OCI-LY7 (cell line): ENCODE measurements around the gene PACSIN2. TPM values are rescaled to one million over a fixed set of nuclear protein-coding genes. Genes with fewer than 3 reads are reported as not detected.

Experiments used
- BruUV-seq: library from RNA; stranded (reverse); fragments of 400-500 nt; replicated peaks from 2 replicates; lab custom pipeline; 2021; lab: Mats Ljungman, UMichigan
- CTCF ChIA-PET: fragments of 300-600 bp; sonication (Branson Sonifier 250); formaldehyde crosslinking; loops from one replicate; lab custom pipeline; 2022; ENCODE audit warnings: antibody characterized with exemption; ENCODE audit not compliant: unreplicated experiment; lab: Charles Lee
- POLR2A ChIA-PET: fragments of 300-600 bp; sonication (Branson Sonifier 250); formaldehyde crosslinking; loops from one replicate; lab custom pipeline; 2022; ENCODE audit warnings: antibody characterized with exemption; lab: Charles Lee
- DNase-seq: peaks from one replicate; pipeline ENCODE4 v3.0.0-alpha.2; 2015; ENCODE audit warnings: low spot score
- H2AFZ ChIP-seq: fragments of 200-600 bp; sonication (generic), shearing (Covaris generic); 2 replicates; pipeline ENCODE4 v1.6.1; 2014; ENCODE audit warnings: mild to moderate bottlenecking, antibody characterized with exemption, low read length, moderate library complexity
- H3K27ac ChIP-seq: fragments of 200-600 bp; sonication (generic); 2 replicates; pipeline ENCODE4 v1.5.1; 2014; ENCODE audit warnings: mixed run types, low read depth, mild to moderate bottlenecking, moderate library complexity, low read length, inconsistent platforms; ENCODE audit not compliant: poor library complexity, severe bottlenecking
- H3K36me3 ChIP-seq: fragments of 200-600 bp; sonication (generic); 2 replicates; pipeline ENCODE4 v1.6.1; 2014; ENCODE audit warnings: mild to moderate bottlenecking, antibody characterized with exemption, low read length, moderate library complexity, mixed read lengths; ENCODE audit not compliant: insufficient read depth
- H3K4me1 ChIP-seq: fragments of 200-600 bp; sonication (generic); 2 replicates; pipeline ENCODE4 v1.5.1; 2014; ENCODE audit warnings: mild to moderate bottlenecking, low read length; ENCODE audit not compliant: insufficient read depth, poor library complexity, severe bottlenecking
- H3K4me2 ChIP-seq: fragments of 200-600 bp; sonication (generic); 2 replicates; pipeline ENCODE4 v1.6.1; 2014; ENCODE audit warnings: mild to moderate bottlenecking, low read length
- H3K4me3 ChIP-seq: fragments of 200-600 bp; sonication (generic); 2 replicates; pipeline ENCODE4 v1.5.1; 2014; ENCODE audit warnings: mild to moderate bottlenecking, low read depth, low read length; ENCODE audit not compliant: poor library complexity, severe bottlenecking
- H3K79me2 ChIP-seq: fragments of 200-600 bp; sonication (generic); 2 replicates; pipeline ENCODE4 v1.6.1; 2016; ENCODE audit warnings: low read depth, mild to moderate bottlenecking, low read length, moderate library complexity, mixed read lengths; ENCODE audit not compliant: insufficient read depth
- H3K9me2 ChIP-seq: fragments of 200-600 bp; sonication (generic); 2 replicates; pipeline ENCODE4 v1.6.1; 2016; ENCODE audit warnings: mild to moderate bottlenecking, low read length, mixed read lengths; ENCODE audit not compliant: insufficient read depth
- H3K9me3 ChIP-seq: fragments of 200-600 bp; sonication (generic); 2 replicates; pipeline ENCODE4 v1.6.1; 2014; ENCODE audit warnings: mild to moderate bottlenecking, mixed run types, low read length, mixed read lengths
- H4K20me1 ChIP-seq: fragments of 200-600 bp; sonication (generic); 2 replicates; pipeline ENCODE4 v1.6.1; 2014; ENCODE audit warnings: mild to moderate bottlenecking, antibody characterized with exemption, low read length, moderate library complexity, mixed read lengths; ENCODE audit not compliant: insufficient read depth
- EZH2phosphoT487 ChIP-seq: fragments of 200-600 bp; sonication (generic); IDR thresholded peaks from 2 replicates; pipeline ENCODE4 v1.6.1; 2018; ENCODE audit warnings: low read depth, borderline replicate concordance, mild to moderate bottlenecking, mixed run types, antibody characterized with exemption, low read length, moderate library complexity, mixed read lengths
- intact Hi-C: fragments of 100-400 bp; cut with micrococcal nuclease; formaldehyde crosslinking; loops from one replicate; pipeline ENCODE4 v1.10.0; 2022; ENCODE audit not compliant: unreplicated experiment
- total RNA-seq, 2 experiments: library from RNA; depleted of rRNA in 1 of 2; stranded (reverse); fragments of >200 nt in 1 of 2; shearing (Covaris generic) in 1 of 2; gene quantifications; 2 replicates each; pipeline ENCODE4 v1.2.3, GENCODE V29; 2014 to 2022
- TF ChIP-seq, protein P1 (sequence below): fragments of 200-600 bp; sonication (generic); conservative IDR thresholded peaks from 2 replicates; pipeline ENCODE4 v1.5.1; 2014; ENCODE audit warnings: mild to moderate bottlenecking, antibody characterized with exemption, low read length, moderate library complexity, mixed read lengths

Gene PACSIN2
- total RNA-seq, 2 experiments from 2014 or later: 25.4 to 41.7 TPM

DNA sequence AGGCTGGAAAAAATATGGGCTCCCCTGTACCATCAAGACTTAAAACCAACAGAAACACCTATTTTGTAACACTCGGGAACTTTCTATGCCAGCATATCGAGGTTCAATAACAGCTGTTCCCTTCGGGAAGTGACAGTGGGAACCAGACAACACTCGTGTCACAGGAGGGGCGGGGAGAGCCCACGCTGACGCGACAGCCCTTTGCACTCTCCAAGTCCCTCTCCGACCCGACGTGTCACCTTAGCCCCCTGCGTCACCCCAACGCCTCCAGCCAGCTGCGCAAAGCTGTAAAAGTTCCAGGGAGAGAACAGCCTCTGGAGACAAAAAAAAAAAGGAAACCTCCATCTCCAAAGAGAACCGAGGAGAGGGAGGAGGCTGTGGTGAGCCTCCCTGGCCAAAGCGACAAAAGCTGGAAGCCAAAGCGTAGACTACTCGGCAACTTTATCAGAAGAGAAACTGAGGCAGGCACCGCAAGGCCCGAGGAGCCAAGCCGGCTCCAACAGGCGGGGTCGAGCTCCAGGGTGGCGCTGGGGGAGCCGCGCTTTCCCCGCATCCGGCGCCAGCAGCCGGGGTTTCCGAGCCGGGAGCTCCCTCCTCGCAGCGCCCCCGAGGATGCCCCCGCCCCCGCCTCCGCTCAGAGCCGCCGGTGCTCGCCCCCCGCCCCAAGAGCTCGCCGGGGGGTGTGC is 158.6 kb downstream of the PACSIN2 start:
- peaks cover 8% of the 10 kb centered on the region; the same call in 1 of the 2 replicates for H3K79me2 ChIP-seq
- H3K4me3 ChIP-seq: peak overlapping the region; percentile 74
- H3K27ac ChIP-seq: no peak overlapping the region
- H4K20me1 ChIP-seq: no peaks in the 10 kb centered on the region
- intact Hi-C loops: loop anchor here (5.0 kb wide), 1 partner anchor 231 kb away; the partner anchor contains the start of gene TTLL1
- H3K9me3 ChIP-seq: no peaks in the 10 kb centered on the region
- BruUV-seq: no TSS peak
- no peaks in the 10 kb centered on the region for H3K9me2 ChIP-seq
- H3K36me3 ChIP-seq: no peaks in the 10 kb centered on the region; the same call in 1 of the 2 replicates
- peak overlapping the region; percentile 86 for H3K4me2 ChIP-seq
- H2AFZ ChIP-seq: peak overlapping the region; percentile 74
- peak; percentile 57 for DNase-seq
- peaks cover 21% of the 10 kb centered on the region for H3K4me1 ChIP-seq
- TF ChIP-seq, protein P1, sequence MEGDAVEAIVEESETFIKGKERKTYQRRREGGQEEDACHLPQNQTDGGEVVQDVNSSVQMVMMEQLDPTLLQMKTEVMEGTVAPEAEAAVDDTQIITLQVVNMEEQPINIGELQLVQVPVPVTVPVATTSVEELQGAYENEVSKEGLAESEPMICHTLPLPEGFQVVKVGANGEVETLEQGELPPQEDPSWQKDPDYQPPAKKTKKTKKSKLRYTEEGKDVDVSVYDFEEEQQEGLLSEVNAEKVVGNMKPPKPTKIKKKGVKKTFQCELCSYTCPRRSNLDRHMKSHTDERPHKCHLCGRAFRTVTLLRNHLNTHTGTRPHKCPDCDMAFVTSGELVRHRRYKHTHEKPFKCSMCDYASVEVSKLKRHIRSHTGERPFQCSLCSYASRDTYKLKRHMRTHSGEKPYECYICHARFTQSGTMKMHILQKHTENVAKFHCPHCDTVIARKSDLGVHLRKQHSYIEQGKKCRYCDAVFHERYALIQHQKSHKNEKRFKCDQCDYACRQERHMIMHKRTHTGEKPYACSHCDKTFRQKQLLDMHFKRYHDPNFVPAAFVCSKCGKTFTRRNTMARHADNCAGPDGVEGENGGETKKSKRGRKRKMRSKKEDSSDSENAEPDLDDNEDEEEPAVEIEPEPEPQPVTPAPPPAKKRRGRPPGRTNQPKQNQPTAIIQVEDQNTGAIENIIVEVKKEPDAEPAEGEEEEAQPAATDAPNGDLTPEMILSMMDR: no peak
- TF ChIP-seq EZH2phosphoT487: no peak
- CTCF ChIA-PET: interaction anchor here (2.9 kb wide), 1 partner anchor 11 kb away, joined by 11 read pairs; no protein-coding TSS in a partner anchor
- POLR2A ChIA-PET: interaction anchor here (0.6 to 1.2 kb wide), 6 partner anchors 12 to 920 kb away, joined by 3 to 4 read pairs (median 3); no protein-coding TSS in a partner anchor

DNA sequence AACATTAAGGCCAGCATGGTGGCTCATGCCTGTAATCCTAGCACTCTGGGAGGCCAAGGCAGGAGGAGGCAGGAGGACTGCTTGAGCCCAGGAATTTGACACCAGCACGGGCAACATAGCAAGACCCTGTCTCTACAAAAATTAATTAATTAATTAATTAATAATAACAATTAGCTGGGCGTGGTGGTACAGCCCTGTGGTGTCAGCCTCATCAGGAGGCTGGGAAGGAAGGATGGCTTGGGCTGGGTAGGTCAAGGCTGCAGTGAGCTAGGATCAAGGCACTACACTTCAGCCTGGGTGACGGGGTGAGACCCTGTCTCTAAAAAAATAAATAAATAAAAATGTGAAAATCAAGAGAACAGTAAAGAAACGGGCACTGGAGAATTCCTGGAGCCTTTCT is 159.2 kb downstream of the PACSIN2 start:
- intact Hi-C loops: loop anchor here (5.0 kb wide), 1 partner anchor 232 kb away; the partner anchor contains the start of gene TTLL1
- H3K4me3 ChIP-seq: peak overlapping the region; percentile 74
- H3K9me2 ChIP-seq: no peaks in the 10 kb centered on the region
- no peak overlapping the region for H3K27ac ChIP-seq
- POLR2A ChIA-PET: interaction anchor here (0.6 to 1.2 kb wide), 3 partner anchors 11 to 919 kb away, joined by 3 read pairs; no protein-coding TSS in a partner anchor
- peaks cover 8% of the 10 kb centered on the region; the same call in 1 of the 2 replicates for H3K79me2 ChIP-seq
- H2AFZ ChIP-seq: peak overlapping the region; percentile 74; the same call in 1 of the 2 replicates
- H4K20me1 ChIP-seq: no peaks in the 10 kb centered on the region
- CTCF ChIA-PET: no interaction called here
- TF ChIP-seq, protein P1: no peak
- TF ChIP-seq EZH2phosphoT487: no peak
- H3K4me1 ChIP-seq: peaks cover 19% of the 10 kb centered on the region
- no peaks in the 10 kb centered on the region; the same call in 1 of the 2 replicates for H3K36me3 ChIP-seq
- no peak for DNase-seq
- H3K4me2 ChIP-seq: peak overlapping the region; percentile 86
- BruUV-seq: no TSS peak
- no peaks in the 10 kb centered on the region for H3K9me3 ChIP-seq
